Activated naive CD8-positive, alpha-beta T cell treated with anti-CD3 and anti-CD28 coated beads, Interleukin-2, amount 10 ng/mL, durations not matched to agents 7 days and 5 days (primary cell): ENCODE data around the gene PRKCQ. TPM values are rescaled to one million over a fixed set of nuclear protein-coding genes. Genes with fewer than 3 reads are reported as not detected.

Experiments
- ATAC-seq: fragments of 150-1000 bp; cut with Tn5 transposase; one replicate; pipeline ENCODE4 v1.10.0; 2021; ENCODE audit warnings: low read depth, moderate library complexity
- POLR2A ChIA-PET: fragments of 350-600 bp; sonication (Branson Sonifier 250); formaldehyde crosslinking; loops from one replicate; lab custom pipeline; 2021; ENCODE audit warnings: antibody characterized with exemption; lab: Charles Lee
- DNase-seq: peaks from one replicate; pipeline ENCODE4 v3.0.0; 2021
- H3K27ac Mint-ChIP-seq: one replicate; pipeline ENCODE4 v1.8.0; 2022; ENCODE audit warnings: mild to moderate bottlenecking, mixed read lengths
- H3K27me3 Mint-ChIP-seq: one replicate; pipeline ENCODE4 v1.8.0; 2022; ENCODE audit warnings: mild to moderate bottlenecking, moderate library complexity, mixed read lengths
- H3K36me3 Mint-ChIP-seq: one replicate; pipeline ENCODE4 v1.8.0; 2021; ENCODE audit warnings: mild to moderate bottlenecking, mixed read lengths
- H3K4me1 Mint-ChIP-seq: one replicate; pipeline ENCODE4 v1.8.0; 2021; ENCODE audit warnings: mixed read lengths
- H3K4me3 Mint-ChIP-seq: one replicate; pipeline ENCODE4 v1.8.0; 2022; ENCODE audit warnings: mild to moderate bottlenecking, moderate library complexity, mixed read lengths
- H3K9me3 Mint-ChIP-seq: one replicate; pipeline ENCODE4 v1.8.0; 2021; ENCODE audit warnings: mixed read lengths
- total RNA-seq, 2 experiments: library from RNA; stranded (reverse); gene quantifications; one replicate each; pipeline ENCODE4 v1.2.3, GENCODE V29; 2021

The PRKCQ gene
- total RNA-seq, 2 experiments from 2014 or later, result 61.2 to 61.8 TPM

DNA sequence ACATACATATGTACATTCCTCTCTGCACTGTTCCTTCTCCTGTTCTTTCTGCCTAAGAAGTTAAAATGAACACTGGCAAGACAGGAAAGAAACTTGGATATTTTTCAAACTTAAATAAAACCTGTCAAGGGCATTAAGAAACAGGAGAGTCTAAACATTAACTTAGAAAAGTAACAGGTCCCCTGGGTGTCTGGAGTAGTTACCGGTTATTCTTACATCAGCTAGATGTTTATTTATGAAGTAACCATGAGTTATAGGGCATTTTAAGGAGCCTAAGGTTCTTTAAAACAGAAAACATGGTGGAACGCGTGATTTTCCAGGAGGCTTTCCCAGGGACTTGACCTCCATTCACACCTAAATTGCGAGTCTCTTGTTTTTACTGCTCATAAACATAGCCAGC, 148.2 kb downstream of the PRKCQ start:
- H3K36me3 Mint-ChIP-seq, result peaks cover 42% of the 10 kb centered on the region
- no peaks in the 10 kb centered on the region for H3K9me3 Mint-ChIP-seq
- no peaks in the 10 kb centered on the region for H3K4me1 Mint-ChIP-seq
- POLR2A ChIA-PET, result no interaction called here
- ATAC-seq (no peak), DNase-seq (no peak)
- no peaks in the 10 kb centered on the region for H3K27me3 Mint-ChIP-seq
- H3K4me3 Mint-ChIP-seq, result no peak overlapping the region
- no peak overlapping the region for H3K27ac Mint-ChIP-seq

DNA sequence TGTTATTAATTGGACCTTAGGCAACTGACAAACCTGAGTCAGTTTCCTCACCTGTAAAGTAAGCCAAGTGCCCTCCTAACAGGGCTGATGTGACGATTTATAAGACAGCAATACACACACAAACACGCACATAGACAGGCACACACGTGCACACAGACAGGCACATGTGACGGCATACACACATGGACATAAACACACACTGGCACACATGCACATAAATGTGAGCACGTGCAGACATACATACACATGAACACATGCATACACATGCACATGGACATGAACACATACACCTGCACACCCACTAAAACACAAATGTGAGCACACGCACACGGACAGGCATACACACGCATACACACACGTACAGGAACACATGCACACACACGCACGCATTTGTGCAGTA, 148.9 kb downstream of the PRKCQ start:
- Mint-ChIP-seq H3K27ac (no peak overlapping the region), H3K27me3 (no peaks in the 10 kb centered on the region), H3K4me3 (no peak overlapping the region), H3K4me1 (no peaks in the 10 kb centered on the region), H3K36me3 (peaks cover 42% of the 10 kb centered on the region), H3K9me3 (no peaks in the 10 kb centered on the region)
- no peak for DNase-seq
- no peak for ATAC-seq
- POLR2A ChIA-PET, result no interaction called here

DNA sequence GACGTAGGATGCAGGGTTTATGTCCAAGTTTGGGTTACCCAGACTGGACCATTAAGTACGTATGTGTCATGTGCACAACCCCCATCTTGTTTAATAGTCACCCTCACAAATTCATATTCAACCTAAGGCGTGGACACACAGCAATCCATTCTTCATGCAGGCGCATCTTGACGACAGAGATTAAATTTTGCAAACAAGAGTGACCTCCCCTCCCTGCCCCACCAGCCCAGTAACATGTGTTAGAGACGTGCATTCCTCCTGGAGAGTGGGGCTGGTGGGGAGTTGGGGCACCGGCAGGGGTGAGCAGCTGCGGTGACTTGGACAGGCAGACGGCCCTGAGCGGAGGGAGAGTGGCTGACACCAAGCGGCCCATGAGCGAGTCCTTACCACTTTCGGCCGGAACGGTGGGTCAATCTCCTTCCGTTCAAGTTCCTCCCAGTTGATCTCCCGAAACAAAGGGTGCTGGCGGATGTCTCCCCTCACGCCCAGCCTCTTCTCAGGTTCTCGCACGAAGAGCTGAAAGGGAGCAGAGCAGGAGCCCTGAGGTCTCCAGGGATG, 149.6 kb downstream of the PRKCQ start:
- H3K27ac Mint-ChIP-seq, result no peak overlapping the region
- no peaks in the 10 kb centered on the region for H3K9me3 Mint-ChIP-seq
- DNase-seq (no peak), ATAC-seq (no peak)
- H3K36me3 Mint-ChIP-seq, result peaks cover 49% of the 10 kb centered on the region
- H3K27me3 Mint-ChIP-seq, result no peaks in the 10 kb centered on the region
- POLR2A ChIA-PET, result no interaction called here
- peaks cover 4% of the 10 kb centered on the region for H3K4me1 Mint-ChIP-seq
- H3K4me3 Mint-ChIP-seq, result no peak overlapping the region

DNA sequence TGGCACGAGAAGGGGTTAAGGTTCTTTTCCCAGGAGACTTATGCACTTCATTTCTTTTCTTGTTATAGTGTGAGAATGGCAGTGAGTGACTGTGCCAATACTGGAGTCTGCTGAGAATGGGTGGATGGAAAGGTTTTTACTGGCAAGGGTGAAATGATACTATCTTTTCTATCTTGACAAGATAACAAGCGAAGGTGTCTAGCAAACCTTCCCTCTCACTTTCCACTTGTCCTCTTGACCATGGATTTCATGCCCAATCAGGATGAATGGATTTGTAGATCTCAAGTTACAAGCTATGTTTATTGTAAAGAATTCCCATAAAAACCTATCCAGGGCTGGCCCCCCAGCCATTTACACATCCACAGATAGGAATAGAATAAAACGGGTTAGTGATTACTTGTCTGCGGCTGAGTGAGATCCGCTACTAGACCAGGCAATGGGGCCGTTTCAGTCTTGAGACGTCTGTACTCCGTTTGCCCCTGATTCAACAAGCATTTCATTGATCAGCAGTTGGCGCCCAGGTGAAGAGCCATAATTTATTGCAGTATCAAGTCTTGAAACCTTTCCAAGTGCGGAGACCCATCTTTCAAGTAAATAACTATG, 152.6 kb downstream of the PRKCQ start:
- Mint-ChIP-seq H3K9me3 (no peaks in the 10 kb centered on the region), H3K27me3 (no peaks in the 10 kb centered on the region), H3K27ac (no peak overlapping the region), H3K4me1 (peaks cover 19% of the 10 kb centered on the region), H3K4me3 (no peak overlapping the region), H3K36me3 (peaks cover 47% of the 10 kb centered on the region)
- POLR2A ChIA-PET, result no interaction called here
- ATAC-seq (no peak), DNase-seq (no peak)

DNA sequence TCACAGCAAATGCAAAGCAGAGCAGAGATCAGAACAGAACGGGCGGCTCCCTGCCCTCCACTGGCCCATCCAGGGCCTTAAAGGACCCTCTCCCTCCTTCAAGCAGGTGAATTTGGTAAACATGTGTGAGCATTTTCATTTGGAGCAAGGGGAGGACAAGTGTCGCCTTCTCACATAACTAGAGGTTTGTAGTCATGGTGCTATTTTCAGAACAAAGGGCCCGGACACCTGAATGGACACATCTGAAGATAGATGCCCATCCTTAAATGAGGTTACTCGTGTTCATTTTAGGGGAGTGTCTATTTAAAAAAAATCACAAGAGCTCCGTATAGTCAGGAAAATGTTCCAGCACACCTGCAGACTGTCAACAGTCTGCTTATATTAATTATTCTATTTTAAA, 153.8 kb downstream of the PRKCQ start:
- Mint-ChIP-seq H3K4me1 (peaks cover 19% of the 10 kb centered on the region), H3K27me3 (no peaks in the 10 kb centered on the region), H3K9me3 (no peaks in the 10 kb centered on the region), H3K4me3 (no peak overlapping the region), H3K27ac (no peak overlapping the region), H3K36me3 (peaks cover 49% of the 10 kb centered on the region)
- POLR2A ChIA-PET, result interaction anchor here (0.7 kb wide), 1 partner anchor 222 kb away, joined by 3 read pairs; no protein-coding TSS in a partner anchor
- ATAC-seq, result no peak
- DNase-seq, result no peak

DNA sequence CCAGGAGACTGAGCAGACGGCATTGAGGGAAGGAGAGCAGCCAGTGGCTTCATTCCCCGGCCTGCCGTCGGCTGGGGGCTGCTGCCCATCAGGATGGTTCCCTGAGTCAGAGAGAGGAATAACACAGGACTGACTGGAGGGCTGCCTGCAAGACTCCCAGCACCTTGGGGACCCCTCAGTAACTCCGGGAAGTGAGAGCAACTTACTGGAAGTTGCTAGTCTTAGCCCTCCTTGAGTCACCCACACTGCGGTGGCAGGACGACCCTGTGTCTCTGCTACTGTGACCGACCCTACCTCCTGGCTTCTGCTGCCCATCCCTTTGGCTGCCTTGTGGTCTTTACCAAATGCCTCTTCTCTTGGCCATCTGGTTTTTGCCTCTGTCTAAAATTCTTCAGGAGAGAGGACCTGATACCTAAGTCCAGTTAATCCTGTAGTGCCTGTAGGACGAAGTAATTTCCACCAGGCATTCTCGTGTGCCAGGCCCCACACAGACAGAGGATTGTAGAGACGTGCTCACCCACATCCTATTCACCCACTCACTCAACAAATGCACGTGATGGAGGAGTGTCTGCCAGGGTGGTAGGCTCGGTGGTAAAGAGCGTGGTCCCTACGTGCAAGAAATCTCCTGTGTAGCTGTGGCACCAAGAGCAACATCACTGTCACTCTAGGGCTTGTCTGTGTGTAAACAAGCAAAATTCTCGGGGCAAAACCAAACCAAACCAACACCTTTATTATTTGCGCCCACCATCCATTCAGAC, 156.5 kb downstream of the PRKCQ start:
- peaks cover 38% of the 10 kb centered on the region for H3K36me3 Mint-ChIP-seq
- ATAC-seq, result peak; percentile 27
- peaks cover 19% of the 10 kb centered on the region for H3K4me1 Mint-ChIP-seq
- H3K9me3 Mint-ChIP-seq, result no peaks in the 10 kb centered on the region
- POLR2A ChIA-PET, result no interaction called here
- H3K27ac Mint-ChIP-seq, result peak overlapping the region; percentile 24
- no peak for DNase-seq
- no peak overlapping the region for H3K4me3 Mint-ChIP-seq
- no peaks in the 10 kb centered on the region for H3K27me3 Mint-ChIP-seq

DNA sequence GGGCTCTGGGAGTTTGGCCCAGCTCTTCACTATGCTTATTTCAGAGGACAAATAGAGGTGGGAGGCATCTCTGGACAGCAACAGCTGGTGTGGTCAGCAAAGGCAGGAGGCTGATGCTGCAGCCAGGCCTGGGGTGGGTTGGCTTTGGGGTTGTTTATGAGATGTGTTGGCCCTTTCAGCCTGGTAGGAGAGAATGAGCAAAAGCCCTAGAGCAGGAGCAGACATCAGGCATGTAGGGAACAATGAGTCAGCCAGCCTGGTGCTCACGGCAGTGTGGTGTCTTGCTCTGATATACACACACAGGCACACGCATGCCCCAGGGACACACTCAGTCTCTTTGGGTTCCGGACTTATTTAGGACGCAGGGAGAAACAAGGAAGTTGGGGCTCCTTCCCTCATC, 157.1 kb downstream of the PRKCQ start:
- no peak overlapping the region for H3K4me3 Mint-ChIP-seq
- no peak for DNase-seq
- H3K36me3 Mint-ChIP-seq, result peaks cover 34% of the 10 kb centered on the region
- POLR2A ChIA-PET, result no interaction called here
- H3K9me3 Mint-ChIP-seq, result no peaks in the 10 kb centered on the region
- no peak for ATAC-seq
- H3K27me3 Mint-ChIP-seq, result no peaks in the 10 kb centered on the region
- peak overlapping the region; percentile 22 for H3K27ac Mint-ChIP-seq
- peaks cover 19% of the 10 kb centered on the region for H3K4me1 Mint-ChIP-seq

DNA sequence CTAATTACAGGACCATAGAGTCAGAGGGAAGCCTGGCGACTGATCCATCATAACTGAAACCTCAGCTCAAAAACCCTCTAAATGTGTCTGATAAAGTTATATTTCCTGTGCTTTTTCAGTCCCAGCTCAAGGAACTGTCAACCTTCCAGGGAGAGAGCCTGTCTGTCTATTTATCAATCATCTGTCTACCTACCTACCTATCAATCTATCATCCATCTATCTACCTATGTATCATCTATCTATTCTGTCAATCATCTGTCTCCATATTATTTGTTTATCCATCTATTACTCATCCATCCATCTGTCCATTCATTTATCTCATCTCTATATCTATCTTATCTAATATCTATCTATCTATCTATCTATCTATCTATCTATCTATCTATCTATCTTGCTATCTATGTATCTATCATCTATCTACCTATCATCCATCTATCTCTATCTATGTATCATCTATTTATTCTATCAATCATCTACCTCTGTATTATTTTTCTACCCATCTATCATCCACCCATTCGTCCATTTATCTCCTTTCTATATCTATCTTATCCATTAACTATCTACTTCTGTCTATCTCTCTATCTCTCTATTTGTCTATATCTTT, 161.4 kb downstream of the PRKCQ start:
- Mint-ChIP-seq H3K36me3 (peaks cover 5% of the 10 kb centered on the region), H3K27ac (no peak overlapping the region), H3K4me1 (peaks cover 11% of the 10 kb centered on the region), H3K9me3 (no peaks in the 10 kb centered on the region), H3K27me3 (no peaks in the 10 kb centered on the region), H3K4me3 (no peak overlapping the region)
- DNase-seq (no peak), ATAC-seq (no peak)
- POLR2A ChIA-PET, result no interaction called here

DNA sequence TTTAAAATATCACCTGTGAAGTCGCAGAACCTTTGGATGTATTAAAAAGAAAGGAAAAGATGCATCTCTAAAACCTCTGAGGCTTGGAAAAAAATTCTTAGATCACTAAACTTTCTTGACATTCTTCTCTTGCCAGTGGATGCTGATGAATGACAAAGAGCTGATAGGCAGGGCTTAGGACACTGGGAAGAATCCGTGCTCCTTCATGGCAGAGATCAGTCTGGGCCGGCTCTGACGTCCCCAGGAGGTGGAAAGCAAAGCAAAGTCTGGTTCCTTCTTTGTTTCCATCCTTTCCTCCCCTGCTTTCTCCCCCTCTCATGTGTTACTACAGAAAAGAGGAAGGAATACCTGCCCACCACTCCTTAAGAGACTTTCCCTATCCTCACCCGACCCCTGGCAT, 161.9 kb downstream of the PRKCQ start:
- peaks cover 9% of the 10 kb centered on the region for H3K4me1 Mint-ChIP-seq
- H3K27me3 Mint-ChIP-seq, result no peaks in the 10 kb centered on the region
- no peak for ATAC-seq
- H3K4me3 Mint-ChIP-seq, result no peak overlapping the region
- no peaks in the 10 kb centered on the region for H3K9me3 Mint-ChIP-seq
- POLR2A ChIA-PET, result no interaction called here
- DNase-seq, result no peak
- no peak overlapping the region for H3K27ac Mint-ChIP-seq
- H3K36me3 Mint-ChIP-seq, result peaks cover 2% of the 10 kb centered on the region

DNA sequence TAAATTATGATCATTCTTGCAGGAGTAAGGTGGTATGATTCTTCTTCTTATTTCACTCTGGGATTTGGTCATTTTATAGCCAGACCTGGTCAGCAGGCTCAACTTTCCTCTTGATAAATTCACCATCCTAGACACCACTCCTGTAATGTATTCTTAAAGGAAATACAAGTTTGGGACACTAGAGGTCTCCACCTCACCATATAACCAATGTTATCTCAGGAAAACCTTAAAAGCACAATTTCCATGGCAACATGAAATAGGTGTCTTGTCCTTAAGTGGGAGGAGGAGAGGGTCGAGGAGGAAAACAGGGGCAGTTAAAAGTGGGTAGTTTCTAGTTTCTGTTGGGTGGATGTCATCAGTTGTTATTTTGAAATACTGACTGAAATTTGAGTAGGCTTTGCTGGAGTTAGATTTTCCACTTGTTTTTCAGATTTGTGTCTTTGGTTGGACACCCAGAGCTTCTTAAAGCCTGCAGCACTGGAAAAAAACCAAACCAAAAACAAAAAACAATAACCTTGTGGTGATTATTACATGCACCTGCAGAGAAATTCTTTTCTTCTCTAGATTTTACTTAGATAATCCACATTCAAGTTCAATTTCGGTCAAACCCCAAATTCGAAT, 163.1 kb downstream of the PRKCQ start:
- Mint-ChIP-seq H3K4me1 (peaks cover 6% of the 10 kb centered on the region), H3K27ac (no peak overlapping the region), H3K4me3 (no peak overlapping the region), H3K27me3 (no peaks in the 10 kb centered on the region), H3K36me3 (peaks cover 2% of the 10 kb centered on the region), H3K9me3 (no peaks in the 10 kb centered on the region)
- ATAC-seq (peak; percentile 63), DNase-seq (no peak)
- POLR2A ChIA-PET, result no interaction called here

DNA sequence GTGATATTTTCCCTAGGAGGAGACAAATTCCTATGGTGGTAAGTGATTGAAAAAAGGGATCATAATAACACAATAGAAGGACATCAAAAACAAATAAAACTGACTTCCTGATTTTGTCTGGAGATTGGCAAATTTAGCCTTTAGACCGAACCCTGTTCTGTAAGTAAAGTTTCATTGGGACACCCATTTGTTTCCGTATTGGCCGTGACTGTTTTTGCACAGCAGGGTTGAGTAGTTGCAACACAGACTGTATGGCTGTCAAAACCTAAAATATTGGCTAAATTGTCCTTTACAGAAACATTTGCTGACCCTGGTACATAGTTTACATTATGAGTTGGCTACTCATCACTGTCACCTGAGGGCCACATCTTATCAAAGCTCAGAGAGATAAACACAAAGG, 168.6 kb downstream of the PRKCQ start:
- peaks cover 36% of the 10 kb centered on the region for H3K4me1 Mint-ChIP-seq
- H3K4me3 Mint-ChIP-seq, result no peak overlapping the region
- DNase-seq (no peak), ATAC-seq (no peak)
- no peak overlapping the region for H3K27ac Mint-ChIP-seq
- no peaks in the 10 kb centered on the region for H3K9me3 Mint-ChIP-seq
- H3K27me3 Mint-ChIP-seq, result peaks cover 2% of the 10 kb centered on the region
- H3K36me3 Mint-ChIP-seq, result peaks cover 9% of the 10 kb centered on the region
- POLR2A ChIA-PET, result no interaction called here

DNA sequence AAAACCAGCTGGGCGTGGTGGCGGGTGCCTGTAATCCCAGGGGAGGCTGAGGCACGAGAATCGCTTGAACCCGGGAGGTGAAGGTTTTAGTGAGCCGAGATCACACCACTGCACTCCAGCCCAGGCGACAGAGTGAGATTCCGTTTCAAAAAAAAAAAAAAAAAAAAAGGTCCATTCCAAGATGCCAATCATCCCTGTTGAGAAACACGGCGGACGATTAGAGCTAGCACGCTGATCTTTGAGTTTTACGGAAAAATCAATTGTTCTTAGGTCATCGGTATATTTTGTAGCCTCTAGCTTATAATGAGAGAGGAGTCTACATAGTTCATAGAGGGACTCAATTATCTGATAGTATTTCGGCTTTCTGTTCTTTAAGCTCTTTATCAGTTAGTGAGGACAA, 169.2 kb downstream of the PRKCQ start:
- H3K4me1 Mint-ChIP-seq, result peaks cover 36% of the 10 kb centered on the region
- peaks cover 9% of the 10 kb centered on the region for H3K36me3 Mint-ChIP-seq
- no peak overlapping the region for H3K4me3 Mint-ChIP-seq
- no peaks in the 10 kb centered on the region for H3K9me3 Mint-ChIP-seq
- H3K27ac Mint-ChIP-seq, result no peak overlapping the region
- peaks cover 2% of the 10 kb centered on the region for H3K27me3 Mint-ChIP-seq
- DNase-seq, result no peak
- no peak for ATAC-seq
- POLR2A ChIA-PET, result interaction anchor here (0.5 to 1.7 kb wide), 4 partner anchors 62 to 360 kb away, joined by 4 to 9 read pairs (median 6); partner anchors contain the start of gene PRKCQ

DNA sequence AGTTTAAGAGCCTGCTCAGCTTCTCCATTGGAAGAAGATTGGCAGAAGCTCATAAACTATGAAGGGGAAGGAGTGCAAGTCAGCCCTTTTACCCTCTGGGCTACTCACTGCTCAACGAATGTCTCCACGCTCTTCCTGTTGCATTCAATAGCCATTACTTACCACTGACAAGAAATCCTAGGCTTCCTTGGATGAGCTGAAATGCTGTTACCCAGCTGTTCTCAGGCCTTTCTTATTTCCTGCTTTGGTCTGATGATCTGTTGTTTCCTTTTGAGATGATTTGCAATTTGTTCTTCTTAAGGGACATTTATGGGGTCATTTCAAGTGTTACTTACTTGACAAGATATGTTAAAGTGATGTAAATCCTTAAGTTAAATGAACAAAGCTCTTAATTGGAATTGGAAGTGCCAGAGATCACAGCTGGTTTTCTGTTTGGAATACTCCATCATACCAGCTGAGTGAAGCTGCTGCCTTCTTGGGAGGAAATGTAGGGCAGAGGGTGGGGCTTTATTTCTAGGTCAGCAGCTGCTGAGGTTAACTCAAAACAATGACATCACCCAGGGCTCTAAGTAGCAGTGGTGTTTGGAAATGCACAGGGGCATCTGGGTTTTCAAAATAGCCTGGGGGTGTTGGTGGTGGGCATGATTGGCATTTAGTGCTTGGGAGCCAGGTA, 170.0 kb downstream of the PRKCQ start:
- peak; percentile 85 for ATAC-seq
- Mint-ChIP-seq H3K4me3 (peak overlapping the region; percentile 68), H3K4me1 (peaks cover 38% of the 10 kb centered on the region), H3K36me3 (peaks cover 11% of the 10 kb centered on the region), H3K27ac (peak overlapping the region; percentile 83), H3K9me3 (no peaks in the 10 kb centered on the region), H3K27me3 (peaks cover 2% of the 10 kb centered on the region)
- DNase-seq, result no peak
- POLR2A ChIA-PET, result interaction anchor here (0.8 to 1.7 kb wide), 5 partner anchors 61 to 247 kb away, joined by 3 to 9 read pairs (median 4); partner anchors contain the start of gene PRKCQ
